GM23338 (cell line): Measurements from ENCODE around the gene SZT2. TPM values are rescaled to one million over a fixed set of nuclear protein-coding genes. Genes with fewer than 3 reads are reported as not detected.

Experiments used
- ATAC-seq: fragments of 200-7000 bp; cut with Tn5 transposase; 3 replicates; pipeline ENCODE4 v1.9.1; 2020
- DNase-seq: peaks from one replicate; pipeline ENCODE4 v3.0.0-alpha.2; 2015; ENCODE audit warnings: low spot score
- H2AFZ ChIP-seq: fragments of 200-600 bp; sonication (generic); 2 replicates; pipeline ENCODE4 v1.8.0; 2016; ENCODE audit warnings: antibody characterized with exemption, mild to moderate bottlenecking, moderate library complexity
- H3F3A ChIP-seq: fragments of 200-600 bp; sonication (generic); replicated peaks from 2 replicates; pipeline ENCODE4 v1.8.0; 2017; ENCODE audit warnings: antibody characterized with exemption, mixed run types, low read depth
- H3K27ac ChIP-seq: fragments of 200-600 bp; sonication (generic); 2 replicates; pipeline ENCODE4 v1.6.1; 2016; ENCODE audit warnings: low read depth
- H3K27me3 ChIP-seq: fragments of 200-600 bp; sonication (generic); 2 replicates; pipeline ENCODE4 v1.8.0; 2016; ENCODE audit warnings: mild to moderate bottlenecking, mixed run types, moderate library complexity; ENCODE audit not compliant: insufficient read depth
- H3K36me3 ChIP-seq: fragments of 200-600 bp; sonication (generic); 2 replicates; pipeline ENCODE4 v1.8.0; 2016; ENCODE audit warnings: mild to moderate bottlenecking; ENCODE audit not compliant: insufficient read depth
- H3K4me1 ChIP-seq: fragments of 200-600 bp; sonication (generic); 2 replicates; pipeline ENCODE4 v1.8.0; 2016; ENCODE audit warnings: mild to moderate bottlenecking, moderate library complexity; ENCODE audit not compliant: insufficient read depth
- H3K4me2 ChIP-seq: fragments of 200-600 bp; sonication (generic); 2 replicates; pipeline ENCODE4 v1.7.1; 2017; ENCODE audit warnings: mixed run types
- H3K4me3 ChIP-seq: fragments of 200-600 bp; sonication (generic); 2 replicates; pipeline ENCODE4 v1.6.1; 2016; ENCODE audit warnings: mixed run types
- H3K79me2 ChIP-seq: fragments of 200-600 bp; sonication (generic); replicated peaks from 2 replicates; pipeline ENCODE4 v1.8.0; 2017; ENCODE audit warnings: mild to moderate bottlenecking; ENCODE audit not compliant: insufficient read depth
- H3K9me2 ChIP-seq: fragments of 200-600 bp; sonication (generic); 2 replicates; pipeline ENCODE4 v1.8.0; 2017; ENCODE audit not compliant: insufficient read depth
- H4K20me1 ChIP-seq: fragments of 200-600 bp; sonication (generic); replicated peaks from 2 replicates; pipeline ENCODE4 v1.8.0; 2017; ENCODE audit warnings: mild to moderate bottlenecking; ENCODE audit not compliant: insufficient read depth
- H3K27ac Mint-ChIP-seq: 2 replicates; pipeline ENCODE4 v1.8.0; 2020; ENCODE audit warnings: inconsistent platforms, mild to moderate bottlenecking, moderate library complexity, mixed read lengths
- H3K27me3 Mint-ChIP-seq: 3 replicates; pipeline ENCODE4 v1.8.0; 2022; ENCODE audit warnings: low read depth, mild to moderate bottlenecking, moderate library complexity, mixed read lengths, inconsistent platforms; ENCODE audit not compliant: insufficient read depth, poor library complexity
- H3K36me3 Mint-ChIP-seq: 3 replicates; pipeline ENCODE4 v1.8.0; 2021; ENCODE audit warnings: low read depth, mild to moderate bottlenecking, inconsistent platforms, moderate library complexity, mixed read lengths
- H3K4me1 Mint-ChIP-seq: 3 replicates; pipeline ENCODE4 v1.8.0; 2020; ENCODE audit warnings: mild to moderate bottlenecking, inconsistent platforms, mixed read lengths
- H3K4me3 Mint-ChIP-seq: 3 replicates; pipeline ENCODE4 v1.8.0; 2021; ENCODE audit warnings: moderate library complexity, mild to moderate bottlenecking, inconsistent platforms, mixed read lengths
- H3K9me3 Mint-ChIP-seq: 3 replicates; pipeline ENCODE4 v1.8.0; 2020; ENCODE audit warnings: moderate library complexity, mild to moderate bottlenecking, inconsistent platforms, mixed read lengths
- CREB1 ChIP-seq: fragments of 250-450 bp; sonication (Bioruptor Pico); IDR thresholded peaks from 2 replicates; pipeline ENCODE4 v1.5.0; 2020; ENCODE audit warnings: low read depth, mild to moderate bottlenecking, moderate library complexity
- CTCF ChIP-seq, 2 experiments: fragments of 200-600 bp in 1 of 2; sonication (generic) in 1 of 2; conservative IDR thresholded peaks; 2 replicates each; pipeline versions ENCODE4 v1.5.1 to v1.6.1; 2016 to 2017; ENCODE audit warnings: antibody characterized with exemption in 2 of 2, low read depth in 2 of 2, mild to moderate bottlenecking in 2 of 2, moderate library complexity in 1 of 2
- ETS1 ChIP-seq: IDR thresholded peaks from 2 replicates; pipeline ENCODE4 v1.6.1; 2016; ENCODE audit warnings: antibody characterized with exemption
- EZH2 ChIP-seq: fragments of 200-600 bp; sonication (generic); IDR thresholded peaks from one replicate; pipeline ENCODE4 v1.8.0; 2017; ENCODE audit warnings: antibody characterized with exemption, mild to moderate bottlenecking, low read depth; ENCODE audit not compliant: unreplicated experiment
- EZH2phosphoT487 ChIP-seq: fragments of 200-600 bp; sonication (generic); IDR thresholded peaks from one replicate; pipeline ENCODE4 v1.8.1; 2018; ENCODE audit warnings: antibody characterized with exemption; ENCODE audit not compliant: unreplicated experiment
- JUNB ChIP-seq: IDR thresholded peaks from one replicate; pipeline ENCODE4 v1.6.1; 2016; ENCODE audit warnings: antibody characterized with exemption; ENCODE audit not compliant: unreplicated experiment
- NANOG ChIP-seq: IDR thresholded peaks from 2 replicates; pipeline ENCODE4 v1.6.1; 2016; ENCODE audit warnings: antibody characterized with exemption, borderline replicate concordance
- POLR2AphosphoS5 ChIP-seq: IDR thresholded peaks from 2 replicates; pipeline ENCODE4 v1.6.1; 2016; ENCODE audit warnings: antibody characterized with exemption, low read depth
- REST ChIP-seq: IDR thresholded peaks from one replicate; pipeline ENCODE4 v1.6.1; 2018; ENCODE audit warnings: antibody characterized with exemption; ENCODE audit not compliant: unreplicated experiment
- STAT1 ChIP-seq: IDR thresholded peaks from one replicate; pipeline ENCODE4 v1.6.1; 2016; ENCODE audit warnings: antibody characterized with exemption; ENCODE audit not compliant: unreplicated experiment
- ZNF114 ChIP-seq: fragments of 250-450 bp; sonication (Bioruptor Pico); IDR thresholded peaks from 2 replicates; pipeline ENCODE4 v1.5.0; 2020; ENCODE audit warnings: mild to moderate bottlenecking, moderate library complexity
- ZNF331 ChIP-seq: fragments of 250-450 bp; sonication (Bioruptor Pico); IDR thresholded peaks from 2 replicates; pipeline ENCODE4 v1.5.0; 2020; ENCODE audit warnings: low read depth, mild to moderate bottlenecking, moderate library complexity
- ZNF462 ChIP-seq: fragments of 250-450 bp; sonication (Bioruptor Pico); IDR thresholded peaks from 2 replicates; pipeline ENCODE4 v1.5.0; 2020; ENCODE audit warnings: mild to moderate bottlenecking, moderate library complexity
- polyA plus RNA-seq: library from polyadenylated mRNA; unstranded; fragments of >200 nt; fragmentation: Nextera tagmentation; extraction: Ambion mirVana; gene quantifications from 2 replicates; pipeline ENCODE4 v1.2.1, GENCODE V29; 2016
- total RNA-seq: library from RNA; depleted of rRNA; stranded (reverse); fragments of >200 nt; shearing (Covaris generic); gene quantifications from 2 replicates; pipeline ENCODE4 v1.2.3, GENCODE V29; 2014

SZT2 gene
- total and polyA plus RNA-seq, 2 experiments from 2014 or later: 4.1 to 16.1 TPM

- no peaks in the 10 kb centered on the region; the same call in 1 of the 2 replicates for H3K36me3 ChIP-seq
- DNase-seq: no peak
These were observed 60.7 kb downstream of the SZT2 start for GRCh38 chr1:43450251-43450941.

More at GRCh38 chr1:43450251-43450941, 60.7 kb downstream of the SZT2 start:
- Histone ChIP-seq H4K20me1 (no peaks in the 10 kb centered on the region; the same call in 1 of the 2 replicates), H3K4me2 (no peak overlapping the region), H3K4me1 (peaks cover 6% of the 10 kb centered on the region), H3K79me2 (no peaks in the 10 kb centered on the region), H3K27ac (no peak overlapping the region), H2AFZ (no peak overlapping the region), H3F3A (no peaks in the 10 kb centered on the region), H3K9me2 (no peaks in the 10 kb centered on the region), H3K4me3 (no peak overlapping the region), H3K27me3 (no peaks in the 10 kb centered on the region)
- Mint-ChIP-seq H3K36me3 (peaks cover 50% of the 10 kb centered on the region), H3K27me3 (peaks cover 21% of the 10 kb centered on the region), H3K4me3 (no peak overlapping the region), H3K27ac (no peak overlapping the region), H3K9me3 (peaks cover 3% of the 10 kb centered on the region; the same call in 2 of the 3 replicates), H3K4me1 (peaks cover 20% of the 10 kb centered on the region)
- ATAC-seq: no peak
- TF ChIP-seq STAT1 (no peak), JUNB (no peak), ZNF114 (CRISPR knock-in tag) (no peak), ZNF462 (CRISPR knock-in tag) (no peak), POLR2AphosphoS5 (no peak), ETS1 (no peak), REST (no peak), ZNF331 (no peak), EZH2 (no peak), EZH2phosphoT487 (no peak), NANOG (no peak), CTCF (conservative IDR thresholded peaks at IDR 0.05; ENCODE audit: low read depth in 2 of 2) (no peak), CREB1 (no peak)
